ENCODE data around the gene SPSB2. TPM values are rescaled to one million over a fixed set of nuclear protein-coding genes. Genes with fewer than 3 reads are reported as not detected.

The SPSB2 gene
- total and polyA plus RNA-seq, 8 donors: 5.1 to 24.0 (median 9.9) TPM; not detected in 1

- no peak for DNase-seq
- Histone ChIP-seq H3K9me3 (no peaks in the 10 kb centered on the region), H3K4me1 (peaks cover 9 to 33% (median 24%) of the 10 kb centered on the region in 4 donors), H3K4me3 (no peak overlapping the region), H3K27me3 (no peaks in the 10 kb centered on the region), H3K36me3 (peaks cover 0 to 49% (median 40%) of the 10 kb centered on the region in 4 donors), H3K27ac (no peak overlapping the region)
- WGBS, 5 donors: 75 to 92% (median 82%) methylated on average over 2 of the region's 2 CpGs
- TF ChIP-seq, protein P1, sequence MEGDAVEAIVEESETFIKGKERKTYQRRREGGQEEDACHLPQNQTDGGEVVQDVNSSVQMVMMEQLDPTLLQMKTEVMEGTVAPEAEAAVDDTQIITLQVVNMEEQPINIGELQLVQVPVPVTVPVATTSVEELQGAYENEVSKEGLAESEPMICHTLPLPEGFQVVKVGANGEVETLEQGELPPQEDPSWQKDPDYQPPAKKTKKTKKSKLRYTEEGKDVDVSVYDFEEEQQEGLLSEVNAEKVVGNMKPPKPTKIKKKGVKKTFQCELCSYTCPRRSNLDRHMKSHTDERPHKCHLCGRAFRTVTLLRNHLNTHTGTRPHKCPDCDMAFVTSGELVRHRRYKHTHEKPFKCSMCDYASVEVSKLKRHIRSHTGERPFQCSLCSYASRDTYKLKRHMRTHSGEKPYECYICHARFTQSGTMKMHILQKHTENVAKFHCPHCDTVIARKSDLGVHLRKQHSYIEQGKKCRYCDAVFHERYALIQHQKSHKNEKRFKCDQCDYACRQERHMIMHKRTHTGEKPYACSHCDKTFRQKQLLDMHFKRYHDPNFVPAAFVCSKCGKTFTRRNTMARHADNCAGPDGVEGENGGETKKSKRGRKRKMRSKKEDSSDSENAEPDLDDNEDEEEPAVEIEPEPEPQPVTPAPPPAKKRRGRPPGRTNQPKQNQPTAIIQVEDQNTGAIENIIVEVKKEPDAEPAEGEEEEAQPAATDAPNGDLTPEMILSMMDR (IDR thresholded peaks at IDR 0.05): no peak
- TF ChIP-seq EP300 (IDR thresholded peaks at IDR 0.05) (no peak), POLR2A (IDR thresholded peaks at IDR 0.05) (no peak), POLR2AphosphoS5 (IDR thresholded peaks at IDR 0.05) (no peak)
- intact Hi-C loops (cut with DNase I; ENCODE audit: low total_unique reads): no loop called here
Observed at GRCh38 chr12:6849427-6849826, 23.7 kb downstream of the SPSB2 start.

GRCh38 chr12:6847676-6848075, 25.4 kb downstream of the SPSB2 start:
- intact Hi-C loops (cut with DNase I; ENCODE audit: low total_unique reads): no loop called here
- TF ChIP-seq EP300 (IDR thresholded peaks at IDR 0.05) (no peak), POLR2A (IDR thresholded peaks at IDR 0.05) (no peak), POLR2AphosphoS5 (IDR thresholded peaks at IDR 0.05) (no peak)
- TF ChIP-seq, protein P1 (IDR thresholded peaks at IDR 0.05): no peak
- no peak overlapping the region for H3K27ac ChIP-seq
- H3K4me1 ChIP-seq: peaks cover 0 to 16% (median 8%) of the 10 kb centered on the region in 4 donors
- H3K4me3 ChIP-seq: no peak overlapping the region
- H3K36me3 ChIP-seq: peaks cover 0 to 65% (median 50%) of the 10 kb centered on the region in 4 donors
- no peak for DNase-seq
- WGBS, 5 donors: 95 to 98% (median 97%) methylated on average over 2 of the region's 2 CpGs
- no peaks in the 10 kb centered on the region for H3K27me3 ChIP-seq
- H3K9me3 ChIP-seq: no peaks in the 10 kb centered on the region

GRCh38 chr12:6846316-6846869, 26.7 kb downstream of the SPSB2 start:
- peaks cover 0 to 25% (median 10%) of the 10 kb centered on the region in 4 donors for H3K4me1 ChIP-seq
- H3K36me3 ChIP-seq: peaks cover 0 to 65% (median 50%) of the 10 kb centered on the region in 4 donors
- intact Hi-C loops (cut with DNase I; ENCODE audit: low total_unique reads): no loop called here
- H3K27ac ChIP-seq: no peak overlapping the region
- no peaks in the 10 kb centered on the region for H3K27me3 ChIP-seq
- WGBS, 5 donors: 86 to 92% (median 92%) methylated on average over 7 of the region's 7 CpGs
- no peaks in the 10 kb centered on the region for H3K9me3 ChIP-seq
- DNase-seq: no peak
- H3K4me3 ChIP-seq: no peak overlapping the region
- TF ChIP-seq POLR2AphosphoS5 (IDR thresholded peaks at IDR 0.05): no peak
- no peak for TF ChIP-seq POLR2A (IDR thresholded peaks at IDR 0.05)
- TF ChIP-seq EP300 (IDR thresholded peaks at IDR 0.05): no peak
- TF ChIP-seq, protein P1 (IDR thresholded peaks at IDR 0.05): no peak

GRCh38 chr12:6845395-6845794, 27.7 kb downstream of the SPSB2 start:
- WGBS, 5 donors: 89 to 93% (median 90%) methylated on average over 15 to 17 of the region's 17 CpGs
- intact Hi-C loops (cut with DNase I; ENCODE audit: low total_unique reads): no loop called here

More at GRCh38 chr12:6845395-6845794, 27.7 kb downstream of the SPSB2 start:
- H3K4me3 ChIP-seq: no peak overlapping the region
- DNase-seq: no peak
- H3K4me1 ChIP-seq: peaks cover 0 to 26% (median 3%) of the 10 kb centered on the region in 4 donors
- no peaks in the 10 kb centered on the region for H3K27me3 ChIP-seq
- TF ChIP-seq POLR2A (IDR thresholded peaks at IDR 0.05) (no peak), POLR2AphosphoS5 (IDR thresholded peaks at IDR 0.05) (no peak), EP300 (IDR thresholded peaks at IDR 0.05) (no peak)
- TF ChIP-seq, protein P1 (IDR thresholded peaks at IDR 0.05): no peak
- H3K9me3 ChIP-seq: no peaks in the 10 kb centered on the region
- no peak overlapping the region for H3K27ac ChIP-seq
- peaks cover 0 to 65% (median 50%) of the 10 kb centered on the region in 4 donors for H3K36me3 ChIP-seq
